HG02759 (cell line): ENCODE results near the gene CCT2.

ENCODE experiments used
- ATAC-seq: cut with Tn5 transposase; IDR thresholded peaks from one replicate; pipeline ENCODE4 v1.9.1; 2021; ENCODE audit warnings: mild to moderate bottlenecking, moderate library complexity; ENCODE audit not compliant: unreplicated experiment

The CCT2 gene

DNA sequence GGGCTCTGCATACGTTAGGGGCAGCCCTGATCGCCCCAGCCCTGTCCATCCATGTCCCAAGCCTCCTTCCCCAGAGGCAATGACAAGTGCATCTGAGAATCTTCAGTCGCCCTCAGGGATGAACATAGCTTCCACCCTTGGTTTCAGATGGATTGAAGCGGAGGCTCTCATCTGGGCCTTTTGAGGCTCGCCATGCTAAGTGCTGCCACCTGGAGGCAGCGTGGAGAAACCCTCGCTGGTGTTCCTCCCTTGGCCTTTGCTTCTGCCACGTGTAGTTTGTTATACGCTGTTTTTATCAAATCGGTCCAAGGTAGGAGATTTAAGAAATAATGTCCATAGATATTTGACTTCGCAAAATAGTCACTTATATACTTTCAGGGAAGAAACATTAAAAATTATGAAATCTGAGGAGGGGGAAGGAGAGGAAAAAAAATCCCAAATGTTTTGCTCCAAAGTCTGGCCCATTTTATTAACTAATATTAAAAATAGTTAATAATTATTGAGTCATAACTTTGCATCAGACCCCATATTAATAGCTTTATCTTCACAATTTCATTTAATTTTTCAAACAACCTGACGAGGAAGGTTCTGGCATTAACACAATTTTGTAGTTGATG is 54.2 kb downstream of the CCT2 start:
- peak; percentile 90 for ATAC-seq

DNA sequence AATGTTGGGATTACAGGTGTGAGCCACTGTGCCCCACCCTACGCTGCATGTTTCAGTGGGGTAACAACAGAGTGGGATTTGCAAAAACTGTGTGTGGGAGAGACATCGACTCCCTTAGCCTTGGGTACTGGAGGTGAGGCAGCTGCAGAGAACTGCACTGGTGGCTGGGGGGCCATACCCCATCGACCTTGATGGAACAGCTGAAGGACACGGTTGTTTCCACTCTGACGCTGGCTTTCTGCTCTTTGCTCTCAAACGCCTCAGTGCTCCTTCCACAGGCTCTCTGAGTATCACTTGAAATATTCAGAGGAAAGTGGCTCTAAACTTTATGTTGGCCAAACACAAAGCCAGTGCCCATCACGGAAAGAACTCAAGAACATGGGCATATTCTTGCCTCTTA is 56.3 kb downstream of the CCT2 start:
- ATAC-seq = no peak

DNA sequence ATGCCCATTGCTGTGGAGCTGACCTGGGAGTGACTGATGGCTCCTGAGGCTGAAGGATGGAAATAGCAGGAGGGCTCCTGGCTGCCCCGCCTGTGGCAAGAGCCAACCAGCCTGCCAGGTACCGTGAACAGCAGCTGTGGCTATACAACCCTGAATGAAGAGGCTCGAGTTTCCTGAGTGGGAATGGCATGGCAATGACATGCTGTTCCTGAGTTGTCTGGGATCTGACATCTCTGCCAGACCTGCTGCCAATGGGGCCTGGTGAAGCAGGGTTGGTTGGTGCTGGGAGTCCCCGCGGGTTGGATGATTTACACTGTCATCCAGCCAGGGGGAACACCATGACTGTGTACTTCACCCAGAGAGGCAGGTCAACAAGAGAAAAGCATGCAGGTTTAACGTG is 57.3 kb downstream of the CCT2 start:
- ATAC-seq = no peak

DNA sequence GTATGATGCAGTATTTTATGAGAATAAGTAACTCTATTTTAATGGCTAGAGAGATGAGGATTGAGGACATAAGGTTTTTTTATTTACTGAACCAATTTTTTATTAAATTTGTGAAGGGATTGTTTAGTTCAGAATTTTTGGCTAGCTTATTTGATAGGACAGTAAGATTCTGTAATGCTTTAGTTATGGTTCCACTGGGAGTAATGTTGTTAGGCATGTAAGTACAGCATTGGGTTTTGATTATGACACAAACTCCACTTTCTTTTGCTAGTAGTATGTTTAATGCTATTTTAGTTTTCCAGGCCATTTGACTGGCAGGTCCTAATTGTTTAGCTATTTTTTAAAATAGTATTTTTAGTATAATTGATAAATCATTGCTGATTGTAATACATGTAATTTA is 59.3 kb downstream of the CCT2 start:
- no peak for ATAC-seq

DNA sequence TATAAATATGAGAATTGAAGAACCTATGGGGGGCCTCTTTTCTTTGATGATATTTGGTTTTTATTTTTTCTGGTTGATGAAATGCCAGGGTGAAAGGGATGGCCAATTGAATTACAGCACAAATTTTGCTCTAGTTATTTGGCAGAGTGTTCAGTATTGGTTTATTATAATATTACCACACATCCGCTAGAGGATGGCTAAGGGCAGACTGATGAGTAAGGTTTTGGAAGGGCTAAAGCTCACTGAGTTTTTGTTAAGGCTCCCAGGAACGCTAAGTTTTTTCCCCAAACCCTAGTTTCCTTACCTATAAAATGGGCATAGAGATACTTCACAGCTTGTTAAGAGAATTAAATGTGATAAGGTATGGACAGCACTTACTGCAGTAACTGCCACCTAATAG is 59.8 kb downstream of the CCT2 start:
- no peak for ATAC-seq

DNA sequence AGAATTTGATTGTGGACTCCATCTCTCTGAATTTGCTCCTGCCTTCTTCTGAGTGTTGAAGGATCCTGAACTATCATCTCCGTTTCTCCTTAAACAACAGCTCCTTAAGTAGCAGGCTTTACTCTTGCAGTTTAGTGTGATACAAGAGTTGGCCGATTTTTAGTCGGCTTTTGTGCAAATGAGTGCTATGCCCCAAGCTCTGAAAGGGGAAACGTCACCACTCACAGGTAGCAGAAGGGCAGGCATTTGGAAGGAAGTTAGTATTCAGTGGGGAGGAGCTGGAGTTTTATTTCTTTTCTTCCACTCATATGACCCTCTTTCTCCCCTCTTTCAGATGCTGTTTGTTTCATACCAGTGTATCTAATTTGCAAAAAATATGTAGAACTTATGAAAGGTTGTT is 61.9 kb downstream of the CCT2 start:
- ATAC-seq = no peak

DNA sequence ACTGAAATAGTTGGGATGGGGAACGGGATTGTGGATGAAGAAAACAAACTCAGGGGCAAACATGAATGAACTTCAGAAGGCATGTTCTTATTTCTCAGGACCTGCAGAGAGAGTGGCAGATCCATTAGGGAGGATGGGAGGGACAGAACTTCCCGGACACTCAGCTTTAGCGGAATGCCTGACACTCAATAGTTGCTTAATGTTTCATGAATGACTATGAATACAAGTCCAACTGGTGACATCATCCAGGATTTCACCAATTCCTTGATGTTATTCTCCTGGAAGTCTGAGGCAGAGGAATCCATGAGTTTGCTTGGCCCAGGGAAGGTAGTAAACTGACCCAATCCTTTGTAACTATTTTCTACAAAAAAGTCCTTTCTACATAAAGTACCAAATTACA is 63.2 kb downstream of the CCT2 start:
- ATAC-seq = no peak

DNA sequence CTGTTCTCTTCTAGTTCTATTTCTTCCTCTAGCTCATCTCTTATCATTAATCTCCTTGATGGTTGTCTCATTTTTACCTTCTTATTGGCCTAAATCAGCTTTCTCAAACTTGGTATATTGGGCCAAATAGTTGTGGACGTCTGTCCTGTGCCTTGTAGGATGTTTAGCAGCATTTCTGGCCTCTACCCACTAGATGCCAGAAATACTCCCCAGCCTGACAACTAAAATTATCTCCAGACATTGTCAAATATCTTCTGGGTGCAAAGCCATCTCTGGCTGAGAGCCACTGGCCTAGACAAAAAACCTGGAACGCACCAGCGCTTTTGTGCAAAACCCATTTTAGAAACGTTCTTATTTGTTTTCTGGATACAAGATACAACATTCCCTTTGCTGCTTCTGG is 64.3 kb downstream of the CCT2 start:
- no peak for ATAC-seq
